Neural progenitor cell (in vitro differentiated cells): ENCODE data around the gene CACUL1.

ENCODE experiments used
- CTCF ChIP-seq: fragments of 200-600 bp; sonication (generic); IDR thresholded peaks from 2 replicates; pipeline ENCODE4 v1.5.1; 2017; ENCODE audit warnings: antibody characterized with exemption, mild to moderate bottlenecking
- EZH2 ChIP-seq: fragments of 200-600 bp; sonication (generic); IDR thresholded peaks from 2 replicates; pipeline ENCODE4 v1.6.1; 2017; ENCODE audit warnings: antibody characterized with exemption, mild to moderate bottlenecking, moderate library complexity
- EZH2phosphoT487 ChIP-seq: fragments of 200-600 bp; sonication (generic); IDR thresholded peaks from 2 replicates; pipeline ENCODE4 v1.6.1; 2017; ENCODE audit warnings: antibody characterized with exemption

GRCh38 chr10:118712080-118712479 is 42.7 kb downstream of the CACUL1 start:
- no peak for TF ChIP-seq EZH2phosphoT487
- no peak for TF ChIP-seq CTCF
- TF ChIP-seq EZH2, result no peak
